Fibroblast of pulmonary artery (primary cell): ENCODE data around the gene PLCXD1.
"Not testable (repeated sequence)": the region's sequence is repeated elsewhere in the genome, so short reads cannot be mapped to it uniquely, and the experiment has no call there.

Experiments used
- DNase-seq: peaks from one replicate; pipeline ENCODE4 v3.0.0-alpha.2; 2010; ENCODE audit warnings: low read depth
- H3K4me3 ChIP-seq: replicated peaks from 2 replicates; pipeline ENCODE4 v1.5.1; 2011; ENCODE audit warnings: low read depth, mild to moderate bottlenecking, control low read depth, low read length, moderate library complexity
- CTCF ChIP-seq: IDR thresholded peaks from 2 replicates; pipeline ENCODE4 v1.5.1; 2011; ENCODE audit warnings: mild to moderate bottlenecking, control low read depth, low read length, inconsistent platforms; ENCODE audit errors: missing control alignments

The PLCXD1 gene

GRCh38 chrX:350534-351323, 69.5 kb downstream of the PLCXD1 start:
- no peak overlapping the region for H3K4me3 ChIP-seq
- no peak for DNase-seq
- no peak for TF ChIP-seq CTCF

- DNase-seq, H3K4me3 ChIP-seq: not testable (repeated sequence)
These were observed 70.1 kb downstream of the PLCXD1 start for GRCh38 chrX:351324-351641.

- no peak for DNase-seq
- no peak for TF ChIP-seq CTCF
- H3K4me3 ChIP-seq = no peak overlapping the region
These were observed 70.6 kb downstream of the PLCXD1 start for GRCh38 chrX:351736-352135.

GRCh38 chrX:352181-352580, 71.0 kb downstream of the PLCXD1 start:
- TF ChIP-seq CTCF = no peak
- no peak for DNase-seq
- no peak overlapping the region for H3K4me3 ChIP-seq

GRCh38 chrX:352582-353314, 71.6 kb downstream of the PLCXD1 start:
- no peak overlapping the region for H3K4me3 ChIP-seq
- no peak for DNase-seq
- TF ChIP-seq CTCF = no peak
